ENCODE results near the gene COX6B1. TPM values are rescaled to one million over a fixed set of nuclear protein-coding genes. Genes with fewer than 3 reads are reported as not detected.
A peak's percentile ranks its signal among the peaks of the same experiment; 100 is the strongest.

The COX6B1 gene
- total and polyA plus RNA-seq, 4 donors: 202 to 1,407 (median 508) TPM

GRCh38 chr19:35693422-35693821, 45.3 kb downstream of the COX6B1 start:
- Histone ChIP-seq H3K9me3 (ENCODE audit: control insufficient read depth in 4 of 4, insufficient read depth in 3 of 4, low read length in 3 of 4) (no peaks in the 10 kb centered on the region), H3K27ac (ENCODE audit: low read depth in 1 of 2, low read length in 1 of 2) (no peak overlapping the region), H3K4me3 (no peak overlapping the region), H3K27me3 (ENCODE audit: control insufficient read depth in 3 of 3, insufficient read depth in 3 of 3, low read length in 2 of 3) (no peaks in the 10 kb centered on the region), H3K36me3 (ENCODE audit: control insufficient read depth in 4 of 4, insufficient read depth in 4 of 4, low read length in 4 of 4) (no peaks in the 10 kb centered on the region), H3K9ac (ENCODE audit: insufficient read depth in 1 of 2, low read length in 2 of 2) (no peak overlapping the region), H3K4me1 (ENCODE audit: control insufficient read depth in 5 of 5, insufficient read depth in 5 of 5, low read length in 5 of 5) (no peaks in the 10 kb centered on the region)
- WGBS, 2 donors: 13 to 17% methylated on average over 8 of the region's 8 CpGs
- ATAC-seq (ENCODE audit: insufficient read depth, low FRiP score) (no peak), DNase-seq (no peak)
- TF ChIP-seq, protein P1, sequence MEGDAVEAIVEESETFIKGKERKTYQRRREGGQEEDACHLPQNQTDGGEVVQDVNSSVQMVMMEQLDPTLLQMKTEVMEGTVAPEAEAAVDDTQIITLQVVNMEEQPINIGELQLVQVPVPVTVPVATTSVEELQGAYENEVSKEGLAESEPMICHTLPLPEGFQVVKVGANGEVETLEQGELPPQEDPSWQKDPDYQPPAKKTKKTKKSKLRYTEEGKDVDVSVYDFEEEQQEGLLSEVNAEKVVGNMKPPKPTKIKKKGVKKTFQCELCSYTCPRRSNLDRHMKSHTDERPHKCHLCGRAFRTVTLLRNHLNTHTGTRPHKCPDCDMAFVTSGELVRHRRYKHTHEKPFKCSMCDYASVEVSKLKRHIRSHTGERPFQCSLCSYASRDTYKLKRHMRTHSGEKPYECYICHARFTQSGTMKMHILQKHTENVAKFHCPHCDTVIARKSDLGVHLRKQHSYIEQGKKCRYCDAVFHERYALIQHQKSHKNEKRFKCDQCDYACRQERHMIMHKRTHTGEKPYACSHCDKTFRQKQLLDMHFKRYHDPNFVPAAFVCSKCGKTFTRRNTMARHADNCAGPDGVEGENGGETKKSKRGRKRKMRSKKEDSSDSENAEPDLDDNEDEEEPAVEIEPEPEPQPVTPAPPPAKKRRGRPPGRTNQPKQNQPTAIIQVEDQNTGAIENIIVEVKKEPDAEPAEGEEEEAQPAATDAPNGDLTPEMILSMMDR (IDR thresholded peaks at IDR 0.05; ENCODE audit: control extremely low read depth, extremely low read depth): no peak

GRCh38 chr19:35693835-35694599, 45.9 kb downstream of the COX6B1 start:
- ATAC-seq (ENCODE audit: insufficient read depth, low FRiP score) (peak; percentile 96), DNase-seq (peak; percentile 84 to 87 (median 85))
- H3K4me1 ChIP-seq (ENCODE audit: control insufficient read depth in 5 of 5, insufficient read depth in 5 of 5, low read length in 5 of 5): no peaks in the 10 kb centered on the region
- no peaks in the 10 kb centered on the region for H3K36me3 ChIP-seq (ENCODE audit: control insufficient read depth in 4 of 4, insufficient read depth in 4 of 4, low read length in 4 of 4)
- WGBS, 2 donors: 26 to 34% methylated on average over 8 of the region's 8 CpGs
- H3K4me3 ChIP-seq: no peak overlapping the region
- no peaks in the 10 kb centered on the region for H3K27me3 ChIP-seq (ENCODE audit: control insufficient read depth in 3 of 3, insufficient read depth in 3 of 3, low read length in 2 of 3)
- H3K27ac ChIP-seq (ENCODE audit: low read depth in 1 of 2, low read length in 1 of 2): no peak overlapping the region
- no peak overlapping the region for H3K9ac ChIP-seq (ENCODE audit: insufficient read depth in 1 of 2, low read length in 2 of 2)
- no peaks in the 10 kb centered on the region for H3K9me3 ChIP-seq (ENCODE audit: control insufficient read depth in 4 of 4, insufficient read depth in 3 of 4, low read length in 3 of 4)
- TF ChIP-seq, protein P1 (IDR thresholded peaks at IDR 0.05; ENCODE audit: control extremely low read depth, extremely low read depth): peak; percentile 98

- no peak overlapping the region for H3K4me3 ChIP-seq
- no peaks in the 10 kb centered on the region for H3K36me3 ChIP-seq (ENCODE audit: control insufficient read depth in 4 of 4, insufficient read depth in 4 of 4, low read length in 4 of 4)
- H3K27me3 ChIP-seq (ENCODE audit: control insufficient read depth in 3 of 3, insufficient read depth in 3 of 3, low read length in 2 of 3): no peaks in the 10 kb centered on the region
- ATAC-seq (ENCODE audit: insufficient read depth, low FRiP score): no peak
- H3K4me1 ChIP-seq (ENCODE audit: control insufficient read depth in 5 of 5, insufficient read depth in 5 of 5, low read length in 5 of 5): no peaks in the 10 kb centered on the region
- H3K9ac ChIP-seq (ENCODE audit: insufficient read depth in 1 of 2, low read length in 2 of 2): no peak overlapping the region
- no peaks in the 10 kb centered on the region for H3K9me3 ChIP-seq (ENCODE audit: control insufficient read depth in 4 of 4, insufficient read depth in 3 of 4, low read length in 3 of 4)
- TF ChIP-seq, protein P1 (IDR thresholded peaks at IDR 0.05; ENCODE audit: control extremely low read depth, extremely low read depth): no peak
- H3K27ac ChIP-seq (ENCODE audit: low read depth in 1 of 2, low read length in 1 of 2): no peak overlapping the region
- 80 to 91% methylated on average over 2 of the region's 2 CpGs for WGBS, 2 donors
- no peak for DNase-seq
Measured at GRCh38 chr19:35695895-35696422, 47.8 kb downstream of the COX6B1 start.

Data from lung (tissue), 12 donors.